Uterus (tissue), 4 donors: ENCODE data around the gene LTBP2. TPM values are rescaled to one million over a fixed set of nuclear protein-coding genes. Genes with fewer than 3 reads are reported as not detected.

Source experiments
- DNase-seq, 2 donors: peaks; one replicate each; pipeline ENCODE4 v3.0.0-alpha.2; 2019 to 2020
- H3K27ac ChIP-seq, 2 donors: fragments of 200-600 bp; sonication (generic); 1 replicate in 1 of 2; 2 replicates in 1 of 2; pipeline ENCODE4 v1.5.1; 2016 to 2018
- H3K27me3 ChIP-seq, 2 donors: fragments of 200-600 bp; sonication (generic); one replicate each; pipeline ENCODE4 v1.5.1; 2018 to 2019; ENCODE audit warnings: control low read depth in 1 of 2
- H3K36me3 ChIP-seq, 2 donors: fragments of 200-600 bp; sonication (generic); one replicate each; pipeline ENCODE4 v1.5.1; 2019; ENCODE audit warnings: control low read depth in 1 of 2
- H3K4me1 ChIP-seq, 2 donors: fragments of 200-600 bp; sonication (generic); one replicate each; pipeline ENCODE4 v1.5.1; 2018 to 2019; ENCODE audit warnings: control low read depth in 1 of 2
- H3K4me3 ChIP-seq, 2 donors: fragments of 200-600 bp; sonication (generic); 1 replicate in 1 of 2; 2 replicates in 1 of 2; pipeline ENCODE4 v1.5.1; 2018 to 2019; ENCODE audit warnings: mild to moderate bottlenecking in 1 of 2
- H3K9me3 ChIP-seq, 2 donors: fragments of 200-600 bp; sonication (generic); one replicate each; pipeline ENCODE4 v1.5.1; 2019; ENCODE audit warnings: control low read depth in 1 of 2
- POLR2A ChIP-seq, 2 donors: fragments of 450-650 bp; IDR thresholded peaks; one replicate each; pipeline ENCODE4 v1.6.1; 2016; ENCODE audit warnings: antibody characterized with exemption in 2 of 2, mild to moderate bottlenecking in 1 of 2, moderate library complexity in 1 of 2
- intact Hi-C: fragments of 100-400 bp; cut with DNase I; formaldehyde crosslinking; loops from one replicate; pipeline ENCODE4 v1.15.1; 2023; ENCODE audit warnings: low total_unique reads
- total RNA-seq, 4 donors: library from RNA; depleted of rRNA in 3 of 4; stranded (reverse); fragments of >200 nt in 3 of 4; gene quantifications; one replicate each; pipeline versions ENCODE4 v1.1.0 to v1.2.4, GENCODE V29; 2014 to 2023
- TF ChIP-seq, protein P1 (sequence below), 4 experiments: fragments of 200-600 bp in 2 of 4; fragments of 450-650 bp in 2 of 4; sonication (generic) in 2 of 4; IDR thresholded peaks; one replicate each; pipeline ENCODE4 v1.5.1; 2016 to 2019; ENCODE audit warnings: antibody characterized with exemption in 4 of 4, mild to moderate bottlenecking in 2 of 4, moderate library complexity in 1 of 4
- donor health status: DM: yes; HTN: yes; CAD: no.

LTBP2 gene
- total RNA-seq, 4 donors from 2014 or later = 18.8 to 70.6 (median 35.1) TPM

DNA sequence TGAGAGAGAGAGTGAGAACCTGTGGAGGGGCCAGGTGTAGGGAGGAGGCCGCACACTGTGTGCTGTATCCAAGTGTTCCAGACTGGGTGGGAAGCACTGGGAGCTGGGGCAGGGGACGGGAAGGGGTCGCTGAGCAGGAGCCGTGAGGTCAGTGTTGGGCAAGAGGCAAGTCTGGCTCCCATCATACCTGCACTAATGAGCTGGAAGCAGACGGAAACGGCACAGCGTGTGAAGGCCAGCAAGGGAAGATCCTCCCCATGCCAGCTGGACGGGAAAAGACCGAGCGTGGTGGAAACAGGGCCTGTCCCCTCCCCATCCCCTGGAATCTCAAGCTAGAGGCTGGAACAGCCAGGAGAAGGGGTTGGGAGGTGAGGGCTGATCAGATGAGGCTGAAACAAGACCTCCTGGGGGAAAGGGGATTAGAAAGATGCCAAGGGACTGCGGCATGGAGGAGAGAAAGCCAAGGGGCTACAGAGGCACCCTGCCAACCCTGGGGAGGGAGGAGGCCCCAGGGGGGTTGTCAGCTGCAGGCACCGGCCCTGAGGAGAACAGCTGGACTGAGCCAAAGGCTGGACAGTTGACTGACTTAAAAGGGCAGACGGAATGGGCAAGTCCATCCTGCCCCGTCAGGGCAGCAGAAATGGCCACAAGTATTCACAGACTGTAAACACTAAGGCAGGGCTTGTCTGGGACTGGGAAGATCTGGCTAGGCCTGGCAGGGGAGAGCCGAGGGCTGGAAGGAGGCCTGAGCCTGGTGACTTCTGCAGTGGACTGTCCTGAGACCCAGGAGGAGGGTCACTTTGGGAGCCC lies 19.0 kb upstream of the LTBP2 start:
- Histone ChIP-seq H3K4me3 (no peak overlapping the region), H3K4me1 (no peaks in the 10 kb centered on the region), H3K36me3 (no peaks in the 10 kb centered on the region), H3K27ac (no peak overlapping the region), H3K9me3 (no peaks in the 10 kb centered on the region), H3K27me3 (no peaks in the 10 kb centered on the region)
- peak in 1 of 2 donors; percentile 22 for DNase-seq
- intact Hi-C loops = no loop called here
- TF ChIP-seq POLR2A (IDR thresholded peaks at IDR 0.05) = no peak
- TF ChIP-seq, protein P1, sequence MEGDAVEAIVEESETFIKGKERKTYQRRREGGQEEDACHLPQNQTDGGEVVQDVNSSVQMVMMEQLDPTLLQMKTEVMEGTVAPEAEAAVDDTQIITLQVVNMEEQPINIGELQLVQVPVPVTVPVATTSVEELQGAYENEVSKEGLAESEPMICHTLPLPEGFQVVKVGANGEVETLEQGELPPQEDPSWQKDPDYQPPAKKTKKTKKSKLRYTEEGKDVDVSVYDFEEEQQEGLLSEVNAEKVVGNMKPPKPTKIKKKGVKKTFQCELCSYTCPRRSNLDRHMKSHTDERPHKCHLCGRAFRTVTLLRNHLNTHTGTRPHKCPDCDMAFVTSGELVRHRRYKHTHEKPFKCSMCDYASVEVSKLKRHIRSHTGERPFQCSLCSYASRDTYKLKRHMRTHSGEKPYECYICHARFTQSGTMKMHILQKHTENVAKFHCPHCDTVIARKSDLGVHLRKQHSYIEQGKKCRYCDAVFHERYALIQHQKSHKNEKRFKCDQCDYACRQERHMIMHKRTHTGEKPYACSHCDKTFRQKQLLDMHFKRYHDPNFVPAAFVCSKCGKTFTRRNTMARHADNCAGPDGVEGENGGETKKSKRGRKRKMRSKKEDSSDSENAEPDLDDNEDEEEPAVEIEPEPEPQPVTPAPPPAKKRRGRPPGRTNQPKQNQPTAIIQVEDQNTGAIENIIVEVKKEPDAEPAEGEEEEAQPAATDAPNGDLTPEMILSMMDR (IDR thresholded peaks at IDR 0.05) = no peak

DNA sequence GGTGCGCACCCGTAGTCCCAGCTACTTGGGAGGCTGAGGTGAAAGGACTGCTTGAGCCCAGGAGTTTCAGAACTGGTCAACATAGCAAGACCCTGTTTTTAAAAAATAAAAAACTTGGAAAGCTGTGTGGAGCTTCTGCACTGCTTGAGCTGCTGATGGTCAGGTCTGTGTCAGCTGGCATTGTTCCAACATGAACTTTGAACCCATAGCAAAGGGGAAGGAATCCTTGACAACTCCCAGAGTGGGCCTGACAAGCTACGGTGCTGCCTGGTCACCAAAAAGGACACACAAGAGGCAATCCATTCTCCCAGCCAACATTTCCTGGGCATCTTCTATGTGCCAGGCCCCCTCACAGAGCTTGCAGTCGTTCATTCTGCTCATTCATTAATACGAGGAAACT lies 16.4 kb upstream of the LTBP2 start:
- no peak overlapping the region for H3K27ac ChIP-seq
- no peaks in the 10 kb centered on the region for H3K27me3 ChIP-seq
- H3K4me1 ChIP-seq = no peaks in the 10 kb centered on the region
- no peak for DNase-seq
- intact Hi-C loops = no loop called here
- no peaks in the 10 kb centered on the region for H3K9me3 ChIP-seq
- H3K36me3 ChIP-seq = no peaks in the 10 kb centered on the region
- H3K4me3 ChIP-seq = no peak overlapping the region
- TF ChIP-seq, protein P1 (IDR thresholded peaks at IDR 0.05) = no peak
- TF ChIP-seq POLR2A (IDR thresholded peaks at IDR 0.05) = no peak

DNA sequence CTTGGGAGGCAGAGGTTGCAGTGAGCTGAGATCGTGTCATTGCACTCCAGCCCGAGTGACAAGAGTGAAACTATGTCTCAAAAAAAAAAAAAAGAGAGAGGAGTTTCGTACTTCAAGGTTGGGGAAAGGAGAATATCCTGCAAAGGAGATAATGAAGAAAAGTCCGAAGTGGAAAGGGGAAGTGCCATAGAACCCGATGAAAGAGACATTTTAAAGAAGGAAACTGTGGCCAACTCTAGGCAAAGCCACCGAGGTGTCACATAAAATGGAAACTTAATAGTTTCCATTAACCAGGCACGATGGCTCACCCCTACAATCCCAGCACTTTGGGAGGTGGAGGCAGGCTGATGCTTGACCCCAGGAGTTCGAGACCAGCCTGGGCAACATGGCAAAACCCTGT lies 15.0 kb upstream of the LTBP2 start:
- no peak overlapping the region for H3K4me3 ChIP-seq
- H3K27ac ChIP-seq = no peak overlapping the region
- no peaks in the 10 kb centered on the region for H3K27me3 ChIP-seq
- intact Hi-C loops = no loop called here
- TF ChIP-seq POLR2A (IDR thresholded peaks at IDR 0.05) = no peak
- TF ChIP-seq, protein P1 (IDR thresholded peaks at IDR 0.05) = no peak
- no peaks in the 10 kb centered on the region for H3K9me3 ChIP-seq
- no peak for DNase-seq
- no peaks in the 10 kb centered on the region for H3K36me3 ChIP-seq
- no peaks in the 10 kb centered on the region for H3K4me1 ChIP-seq

DNA sequence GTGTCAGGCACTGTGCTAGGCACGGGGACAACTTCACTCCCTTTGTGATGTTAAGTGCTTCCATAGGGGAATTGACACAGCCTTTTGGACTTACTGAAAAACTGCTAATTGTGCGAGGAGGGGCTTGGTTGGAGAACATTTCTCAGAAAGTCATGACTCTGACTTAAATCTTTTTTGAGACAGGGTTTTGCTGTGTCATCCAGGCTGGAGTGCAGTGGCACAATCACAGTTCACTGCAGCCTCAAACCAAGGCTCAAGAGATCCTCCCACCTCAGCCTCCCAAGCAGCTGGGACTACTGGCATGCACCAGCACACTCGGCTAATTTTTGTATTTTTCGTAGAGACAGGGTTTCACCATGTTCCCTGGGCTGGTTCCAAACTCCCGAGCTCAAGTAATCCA lies 10.2 kb upstream of the LTBP2 start:
- H3K4me1 ChIP-seq = peaks cover 7% of the 10 kb centered on the region in 2 donors
- no peak for DNase-seq
- intact Hi-C loops = no loop called here
- no peak for TF ChIP-seq POLR2A (IDR thresholded peaks at IDR 0.05)
- TF ChIP-seq, protein P1 (IDR thresholded peaks at IDR 0.05) = no peak
- H3K36me3 ChIP-seq = no peaks in the 10 kb centered on the region
- H3K4me3 ChIP-seq = no peak overlapping the region
- no peaks in the 10 kb centered on the region for H3K9me3 ChIP-seq
- no peaks in the 10 kb centered on the region for H3K27me3 ChIP-seq
- peak overlapping the region in 1 of 2 donors; percentile 93 for H3K27ac ChIP-seq

DNA sequence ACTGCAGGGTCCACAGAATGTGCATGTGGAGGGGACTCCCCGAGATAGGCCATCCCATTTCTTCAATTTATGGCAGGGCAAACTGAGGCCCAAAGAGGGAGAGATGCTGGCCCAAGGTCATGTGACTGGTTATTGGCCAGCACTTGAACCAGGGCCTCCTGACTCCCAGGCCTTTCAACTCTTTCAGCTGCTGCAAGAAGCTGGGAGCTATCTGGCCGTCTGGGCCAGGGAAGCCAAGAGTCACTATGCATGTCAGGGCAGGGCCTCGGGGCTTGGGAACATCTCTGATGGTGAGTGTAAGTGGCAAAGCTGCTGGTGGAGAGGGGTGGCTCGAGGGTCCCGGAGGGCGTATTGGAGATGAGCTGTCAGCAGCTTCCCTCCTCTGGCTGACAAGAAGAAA lies 9.5 kb upstream of the LTBP2 start:
- no peak for TF ChIP-seq POLR2A (IDR thresholded peaks at IDR 0.05)
- no peak for DNase-seq
- Histone ChIP-seq H3K4me3 (no peak overlapping the region), H3K27me3 (no peaks in the 10 kb centered on the region), H3K4me1 (peaks cover 7% of the 10 kb centered on the region in 2 donors), H3K9me3 (no peaks in the 10 kb centered on the region), H3K27ac (peak overlapping the region in 1 of 2 donors; percentile 93), H3K36me3 (no peaks in the 10 kb centered on the region)
- intact Hi-C loops = no loop called here
